ENCODE measurements around the gene RPL39L.

DNA sequence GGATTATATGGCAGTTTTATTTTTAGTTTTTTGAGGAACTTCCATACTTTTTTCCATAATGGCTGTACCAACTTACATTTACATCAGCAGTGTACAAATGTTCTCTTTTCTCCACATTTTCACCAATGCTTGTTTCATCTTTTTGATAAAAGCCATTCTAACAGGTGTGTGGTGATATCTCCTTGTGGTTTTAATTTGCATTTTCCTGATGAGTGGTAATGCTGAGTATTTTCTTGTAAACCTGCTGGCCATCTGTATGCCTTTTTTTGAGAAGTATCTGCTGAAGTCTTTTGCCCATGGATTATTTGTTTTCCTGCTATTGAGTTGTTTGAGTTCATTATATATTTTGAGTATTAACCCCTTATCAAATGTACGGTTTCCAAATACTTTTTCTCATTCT, 50.6 kb downstream of the RPL39L start:
- TF ChIP-seq, protein P1, sequence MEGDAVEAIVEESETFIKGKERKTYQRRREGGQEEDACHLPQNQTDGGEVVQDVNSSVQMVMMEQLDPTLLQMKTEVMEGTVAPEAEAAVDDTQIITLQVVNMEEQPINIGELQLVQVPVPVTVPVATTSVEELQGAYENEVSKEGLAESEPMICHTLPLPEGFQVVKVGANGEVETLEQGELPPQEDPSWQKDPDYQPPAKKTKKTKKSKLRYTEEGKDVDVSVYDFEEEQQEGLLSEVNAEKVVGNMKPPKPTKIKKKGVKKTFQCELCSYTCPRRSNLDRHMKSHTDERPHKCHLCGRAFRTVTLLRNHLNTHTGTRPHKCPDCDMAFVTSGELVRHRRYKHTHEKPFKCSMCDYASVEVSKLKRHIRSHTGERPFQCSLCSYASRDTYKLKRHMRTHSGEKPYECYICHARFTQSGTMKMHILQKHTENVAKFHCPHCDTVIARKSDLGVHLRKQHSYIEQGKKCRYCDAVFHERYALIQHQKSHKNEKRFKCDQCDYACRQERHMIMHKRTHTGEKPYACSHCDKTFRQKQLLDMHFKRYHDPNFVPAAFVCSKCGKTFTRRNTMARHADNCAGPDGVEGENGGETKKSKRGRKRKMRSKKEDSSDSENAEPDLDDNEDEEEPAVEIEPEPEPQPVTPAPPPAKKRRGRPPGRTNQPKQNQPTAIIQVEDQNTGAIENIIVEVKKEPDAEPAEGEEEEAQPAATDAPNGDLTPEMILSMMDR (IDR thresholded peaks at IDR 0.05; ENCODE audit: borderline replicate concordance, extremely low read depth, low read length, poor library complexity, severe bottlenecking), result no peak
- TF ChIP-seq EZH2 (IDR thresholded peaks at IDR 0.05; ENCODE audit: borderline replicate concordance, low read depth, low read length, severe bottlenecking), result no peak
